SJCRH30 (cell line): ENCODE data around the gene GABBR2. TPM values are rescaled to one million over a fixed set of nuclear protein-coding genes. Genes with fewer than 3 reads are reported as not detected.

Source experiments
- DNase-seq, 2 experiments: peaks; one replicate each; pipeline ENCODE4 v3.0.0-alpha.2; 2015 to 2020
- H3K27ac ChIP-seq: fragments of 250-450 bp; sonication (Bioruptor Pico); 2 replicates; pipeline ENCODE4 v1.5.1; 2020; ENCODE audit warnings: mild to moderate bottlenecking, moderate library complexity
- H3K27me3 ChIP-seq: fragments of 250-450 bp; sonication (Bioruptor Pico); 2 replicates; pipeline ENCODE4 v1.5.1; 2020; ENCODE audit warnings: mild to moderate bottlenecking, moderate library complexity
- H3K36me3 ChIP-seq: fragments of 250-450 bp; sonication (Bioruptor Pico); 2 replicates; pipeline ENCODE4 v1.5.1; 2020; ENCODE audit warnings: mild to moderate bottlenecking, moderate library complexity
- H3K4me1 ChIP-seq: fragments of 250-450 bp; sonication (Bioruptor Pico); 2 replicates; pipeline ENCODE4 v1.5.1; 2020; ENCODE audit warnings: mild to moderate bottlenecking, moderate library complexity
- H3K4me3 ChIP-seq: fragments of 250-450 bp; sonication (Bioruptor Pico); 2 replicates; pipeline ENCODE4 v1.5.1; 2020; ENCODE audit warnings: mild to moderate bottlenecking, moderate library complexity
- H3K9me3 ChIP-seq: fragments of 250-450 bp; sonication (Bioruptor Pico); replicated peaks from 2 replicates; pipeline ENCODE4 v1.5.1; 2020; ENCODE audit warnings: mild to moderate bottlenecking, moderate library complexity
- total RNA-seq: library from RNA; depleted of rRNA; stranded (reverse); fragments of >200 nt; shearing (Covaris generic); gene quantifications from 2 replicates; pipeline ENCODE4 v1.2.3, GENCODE V29; 2014

GABBR2 gene
- total RNA-seq, 1 experiment from 2014 or later, result not detected

GRCh38 chr9:98306384-98307145 lies 402.2 kb downstream of the GABBR2 start:
- Histone ChIP-seq H3K9me3 (no peaks in the 10 kb centered on the region), H3K27ac (no peak overlapping the region), H3K4me3 (no peak overlapping the region), H3K4me1 (no peaks in the 10 kb centered on the region), H3K36me3 (no peaks in the 10 kb centered on the region), H3K27me3 (peaks cover 3% of the 10 kb centered on the region; the same call in 1 of the 2 replicates)
- peak in 1 of 2 experiments; percentile 32 for DNase-seq

GRCh38 chr9:98304381-98304780 lies 404.4 kb downstream of the GABBR2 start:
- peaks cover 3% of the 10 kb centered on the region; the same call in 1 of the 2 replicates for H3K27me3 ChIP-seq
- no peak overlapping the region for H3K27ac ChIP-seq
- H3K4me3 ChIP-seq, result no peak overlapping the region
- no peaks in the 10 kb centered on the region for H3K9me3 ChIP-seq
- H3K4me1 ChIP-seq, result no peaks in the 10 kb centered on the region
- no peak for DNase-seq
- no peaks in the 10 kb centered on the region for H3K36me3 ChIP-seq

- peak; percentile 13 to 44 for DNase-seq
- Histone ChIP-seq H3K27me3 (peaks cover 3% of the 10 kb centered on the region; the same call in 1 of the 2 replicates), H3K27ac (no peak overlapping the region), H3K9me3 (no peaks in the 10 kb centered on the region), H3K4me3 (no peak overlapping the region), H3K36me3 (no peaks in the 10 kb centered on the region), H3K4me1 (no peaks in the 10 kb centered on the region)
Observed at GRCh38 chr9:98303633-98304125, 405.1 kb downstream of the GABBR2 start.

GRCh38 chr9:98302938-98303632 lies 405.6 kb downstream of the GABBR2 start:
- Histone ChIP-seq H3K27ac (no peak overlapping the region), H3K9me3 (no peaks in the 10 kb centered on the region), H3K36me3 (no peaks in the 10 kb centered on the region), H3K27me3 (peaks cover 3% of the 10 kb centered on the region; the same call in 1 of the 2 replicates), H3K4me1 (no peaks in the 10 kb centered on the region), H3K4me3 (no peak overlapping the region)
- DNase-seq, result no peak

- Histone ChIP-seq H3K4me3 (no peak overlapping the region), H3K36me3 (no peaks in the 10 kb centered on the region), H3K9me3 (no peaks in the 10 kb centered on the region), H3K4me1 (no peaks in the 10 kb centered on the region), H3K27me3 (peaks cover 3% of the 10 kb centered on the region; the same call in 1 of the 2 replicates), H3K27ac (no peak overlapping the region)
- DNase-seq, result no peak
Observed at GRCh38 chr9:98302150-98302549, 406.6 kb downstream of the GABBR2 start.

- no peaks in the 10 kb centered on the region for H3K4me1 ChIP-seq
Observed at GRCh38 chr9:98300611-98301010, 408.1 kb downstream of the GABBR2 start.

GRCh38 chr9:98298476-98298875 lies 410.3 kb downstream of the GABBR2 start:
- no peaks in the 10 kb centered on the region for H3K36me3 ChIP-seq
- no peaks in the 10 kb centered on the region for H3K9me3 ChIP-seq
- no peak overlapping the region for H3K4me3 ChIP-seq
- H3K27ac ChIP-seq, result no peak overlapping the region
- no peak for DNase-seq
- peaks cover 6% of the 10 kb centered on the region for H3K27me3 ChIP-seq
- no peaks in the 10 kb centered on the region for H3K4me1 ChIP-seq

More at GRCh38 chr9:98300611-98301010, 408.1 kb downstream of the GABBR2 start:
- peaks cover 6% of the 10 kb centered on the region for H3K27me3 ChIP-seq
- no peaks in the 10 kb centered on the region for H3K9me3 ChIP-seq
- H3K36me3 ChIP-seq, result no peaks in the 10 kb centered on the region
- DNase-seq, result no peak
- no peak overlapping the region for H3K4me3 ChIP-seq
- no peak overlapping the region for H3K27ac ChIP-seq

- Histone ChIP-seq H3K27me3 (peaks cover 9% of the 10 kb centered on the region; the same call in 1 of the 2 replicates), H3K4me3 (no peak overlapping the region), H3K27ac (no peak overlapping the region), H3K36me3 (no peaks in the 10 kb centered on the region), H3K9me3 (no peaks in the 10 kb centered on the region), H3K4me1 (no peaks in the 10 kb centered on the region)
- DNase-seq, result no peak
Observed at GRCh38 chr9:98295824-98296223, 412.9 kb downstream of the GABBR2 start.

- H3K27ac ChIP-seq, result no peak overlapping the region
- H3K4me1 ChIP-seq, result no peaks in the 10 kb centered on the region
- no peak overlapping the region for H3K4me3 ChIP-seq
- no peaks in the 10 kb centered on the region for H3K9me3 ChIP-seq
- peaks cover 18% of the 10 kb centered on the region; the same call in 1 of the 2 replicates for H3K27me3 ChIP-seq
- no peaks in the 10 kb centered on the region for H3K36me3 ChIP-seq
- DNase-seq, result no peak
Observed at GRCh38 chr9:98291820-98292219, 416.9 kb downstream of the GABBR2 start.

- Histone ChIP-seq H3K9me3 (no peaks in the 10 kb centered on the region), H3K4me3 (no peak overlapping the region), H3K4me1 (no peaks in the 10 kb centered on the region), H3K27ac (no peak overlapping the region), H3K27me3 (peaks cover 25% of the 10 kb centered on the region), H3K36me3 (no peaks in the 10 kb centered on the region)
- DNase-seq, result no peak
Observed at GRCh38 chr9:98290411-98290810, 418.3 kb downstream of the GABBR2 start.

- Histone ChIP-seq H3K9me3 (no peaks in the 10 kb centered on the region), H3K4me1 (no peaks in the 10 kb centered on the region), H3K36me3 (no peaks in the 10 kb centered on the region), H3K4me3 (no peak overlapping the region), H3K27me3 (peaks cover 26% of the 10 kb centered on the region), H3K27ac (no peak overlapping the region)
- DNase-seq, result no peak
Observed at GRCh38 chr9:98289614-98290201, 419.0 kb downstream of the GABBR2 start.

- Histone ChIP-seq H3K27ac (no peak overlapping the region), H3K4me1 (no peaks in the 10 kb centered on the region), H3K27me3 (peaks cover 30% of the 10 kb centered on the region), H3K9me3 (no peaks in the 10 kb centered on the region), H3K4me3 (no peak overlapping the region), H3K36me3 (no peaks in the 10 kb centered on the region)
- no peak for DNase-seq
Observed at GRCh38 chr9:98288881-98289280, 419.9 kb downstream of the GABBR2 start.

- Histone ChIP-seq H3K4me3 (no peak overlapping the region), H3K27me3 (peaks cover 32% of the 10 kb centered on the region), H3K9me3 (no peaks in the 10 kb centered on the region), H3K27ac (no peak overlapping the region), H3K4me1 (no peaks in the 10 kb centered on the region), H3K36me3 (no peaks in the 10 kb centered on the region)
- peak in 1 of 2 experiments; percentile 37 for DNase-seq
Observed at GRCh38 chr9:98287384-98287783, 421.4 kb downstream of the GABBR2 start.

GRCh38 chr9:98285446-98285845 lies 423.3 kb downstream of the GABBR2 start:
- Histone ChIP-seq H3K36me3 (no peaks in the 10 kb centered on the region), H3K4me3 (no peak overlapping the region), H3K9me3 (no peaks in the 10 kb centered on the region), H3K27ac (no peak overlapping the region), H3K4me1 (no peaks in the 10 kb centered on the region), H3K27me3 (peaks cover 39% of the 10 kb centered on the region)
- no peak for DNase-seq

GRCh38 chr9:98284754-98285153 lies 424.0 kb downstream of the GABBR2 start:
- no peak for DNase-seq
- no peaks in the 10 kb centered on the region for H3K36me3 ChIP-seq

More at GRCh38 chr9:98284754-98285153, 424.0 kb downstream of the GABBR2 start:
- H3K27ac ChIP-seq, result no peak overlapping the region
- H3K27me3 ChIP-seq, result peaks cover 37% of the 10 kb centered on the region
- H3K9me3 ChIP-seq, result no peaks in the 10 kb centered on the region
- no peak overlapping the region for H3K4me3 ChIP-seq
- H3K4me1 ChIP-seq, result no peaks in the 10 kb centered on the region
